Suprapubic skin (tissue), 4 donors: ENCODE results near the gene CFAP410. TPM values are rescaled to one million over a fixed set of nuclear protein-coding genes. Genes with fewer than 3 reads are reported as not detected.

Source experiments
- DNase-seq, 2 donors: peaks; one replicate each; pipeline ENCODE4 v3.0.0-alpha.2; 2019; ENCODE audit warnings: low spot score in 2 of 2
- H3K27ac ChIP-seq: fragments of 200-600 bp; sonication (generic); one replicate; pipeline ENCODE4 v1.5.1; 2019
- H3K27me3 ChIP-seq: fragments of 200-600 bp; sonication (generic); one replicate; pipeline ENCODE4 v1.5.1; 2019
- H3K36me3 ChIP-seq: fragments of 200-600 bp; sonication (generic); one replicate; pipeline ENCODE4 v1.5.1; 2019
- H3K4me1 ChIP-seq: fragments of 200-600 bp; sonication (generic); one replicate; pipeline ENCODE4 v1.5.1; 2019
- H3K4me3 ChIP-seq: fragments of 200-600 bp; sonication (generic); one replicate; pipeline ENCODE4 v1.5.1; 2019; ENCODE audit warnings: mild to moderate bottlenecking
- H3K9me3 ChIP-seq: fragments of 200-600 bp; sonication (generic); one replicate; pipeline ENCODE4 v1.5.1; 2019
- CTCF ChIP-seq, 2 donors: fragments of 200-600 bp in 1 of 2; fragments of 450-650 bp in 1 of 2; sonication (generic) in 1 of 2; IDR thresholded peaks; one replicate each; pipeline ENCODE4 v1.5.1; 2016 to 2019; ENCODE audit warnings: antibody characterized with exemption in 2 of 2, mild to moderate bottlenecking in 1 of 2, moderate library complexity in 1 of 2
- EP300 ChIP-seq: sonication (generic); formaldehyde crosslinking; IDR thresholded peaks from one replicate; pipeline ENCODE4 v1.6.1; 2017; ENCODE audit warnings: antibody characterized with exemption
- POLR2A ChIP-seq, 2 donors: fragments of 450-650 bp; IDR thresholded peaks; one replicate each; pipeline ENCODE4 v1.6.1; 2017; ENCODE audit warnings: antibody characterized with exemption in 2 of 2, mild to moderate bottlenecking in 2 of 2, moderate library complexity in 2 of 2
- POLR2AphosphoS5 ChIP-seq, 3 donors: sonication (generic); formaldehyde crosslinking; IDR thresholded peaks; one replicate each; pipeline ENCODE4 v1.6.1; 2017; ENCODE audit warnings: antibody characterized with exemption in 3 of 3
- WGBS: methylation state at CpG from one replicate; pipeline ENCODE4 v1.1.5; 2018; 5-methylcytosine and 5-hydroxymethylcytosine counted together
- total RNA-seq, 4 donors: library from RNA; depleted of rRNA; stranded (reverse); fragments of >200 nt; gene quantifications; one replicate each; pipeline ENCODE4 v1.1.0, GENCODE V29; 2016

CFAP410 gene
- total RNA-seq, 4 donors from 2014 or later: 22.6 to 45.5 (median 27.3) TPM

- H3K27ac ChIP-seq: no peak overlapping the region
- H3K4me1 ChIP-seq: peaks cover 28% of the 10 kb centered on the region
- TF ChIP-seq POLR2AphosphoS5 (IDR thresholded peaks at IDR 0.05) (no peak), POLR2A (IDR thresholded peaks at IDR 0.05) (no peak), EP300 (no peak), CTCF (IDR thresholded peaks at IDR 0.05) (no peak)
- H3K9me3 ChIP-seq: no peaks in the 10 kb centered on the region
- no peak overlapping the region for H3K4me3 ChIP-seq
- H3K36me3 ChIP-seq: no peaks in the 10 kb centered on the region
- no peak for DNase-seq
- no CpG with 5 or more reads among the region's 33 CpGs for WGBS
- peaks cover 9% of the 10 kb centered on the region for H3K27me3 ChIP-seq
Measured at GRCh38 chr21:44293551-44294231, 45.5 kb downstream of the CFAP410 start.

- Histone ChIP-seq H3K27me3 (peaks cover 9% of the 10 kb centered on the region), H3K36me3 (no peaks in the 10 kb centered on the region), H3K4me1 (peaks cover 21% of the 10 kb centered on the region), H3K9me3 (no peaks in the 10 kb centered on the region), H3K27ac (no peak overlapping the region), H3K4me3 (no peak overlapping the region)
- no peak for TF ChIP-seq POLR2A (IDR thresholded peaks at IDR 0.05)
- TF ChIP-seq CTCF (IDR thresholded peaks at IDR 0.05): no peak
- TF ChIP-seq POLR2AphosphoS5 (IDR thresholded peaks at IDR 0.05): no peak
- no peak for TF ChIP-seq EP300
- no peak for DNase-seq
- WGBS: 84% methylated on average over 6 of the region's 15 CpGs
Measured at GRCh38 chr21:44292812-44293195, 46.4 kb downstream of the CFAP410 start.

GRCh38 chr21:44291936-44292811 is 47.0 kb downstream of the CFAP410 start:
- TF ChIP-seq EP300 (no peak), POLR2AphosphoS5 (IDR thresholded peaks at IDR 0.05) (no peak), CTCF (IDR thresholded peaks at IDR 0.05) (no peak)
- no peaks in the 10 kb centered on the region for H3K36me3 ChIP-seq
- 76% methylated on average over 12 of the region's 25 CpGs for WGBS
- H3K27ac ChIP-seq: no peak overlapping the region
- peaks cover 14% of the 10 kb centered on the region for H3K27me3 ChIP-seq
- peaks cover 15% of the 10 kb centered on the region for H3K4me1 ChIP-seq
- DNase-seq: no peak
- H3K9me3 ChIP-seq: no peaks in the 10 kb centered on the region
- no peak overlapping the region for H3K4me3 ChIP-seq

GRCh38 chr21:44291078-44291935 is 47.9 kb downstream of the CFAP410 start:
- no peak overlapping the region for H3K4me3 ChIP-seq
- WGBS: 74% methylated on average over 12 of the region's 33 CpGs
- TF ChIP-seq POLR2AphosphoS5 (IDR thresholded peaks at IDR 0.05): no peak
- TF ChIP-seq EP300: no peak
- no peak for TF ChIP-seq CTCF (IDR thresholded peaks at IDR 0.05)
- no peak for TF ChIP-seq POLR2A (IDR thresholded peaks at IDR 0.05)
- H3K27ac ChIP-seq: no peak overlapping the region
- peaks cover 23% of the 10 kb centered on the region for H3K27me3 ChIP-seq
- peaks cover 14% of the 10 kb centered on the region for H3K4me1 ChIP-seq
- no peaks in the 10 kb centered on the region for H3K36me3 ChIP-seq
- no peak for DNase-seq
- no peaks in the 10 kb centered on the region for H3K9me3 ChIP-seq
